Hepatocyte (in vitro differentiated cells): Measurements from ENCODE around the gene SRRM4. TPM values are rescaled to one million over a fixed set of nuclear protein-coding genes. Genes with fewer than 3 reads are reported as not detected.

Experiments
- DNase-seq: peaks from one replicate; pipeline ENCODE4 v3.0.0-alpha.2; 2016; ENCODE audit warnings: low spot score
- H2AFZ ChIP-seq: fragments of 200-600 bp; sonication (generic); 2 replicates; pipeline ENCODE4 v1.6.0; 2016; ENCODE audit warnings: antibody characterized with exemption, mild to moderate bottlenecking
- H3K27ac ChIP-seq: fragments of 200-600 bp; sonication (generic); 2 replicates; pipeline ENCODE4 v1.5.1; 2016; ENCODE audit warnings: mild to moderate bottlenecking
- H3K27me3 ChIP-seq: fragments of 200-600 bp; sonication (generic); 2 replicates; pipeline ENCODE4 v1.6.1; 2016
- H3K36me3 ChIP-seq: fragments of 200-600 bp; sonication (generic); replicated peaks from 2 replicates; pipeline ENCODE4 v1.5.1; 2016; ENCODE audit warnings: low read depth; ENCODE audit not compliant: insufficient read depth
- H3K4me1 ChIP-seq: fragments of 200-600 bp; sonication (generic); 2 replicates; pipeline ENCODE4 v1.5.1; 2016; ENCODE audit warnings: mild to moderate bottlenecking, moderate library complexity; ENCODE audit not compliant: insufficient read depth
- H3K4me2 ChIP-seq: fragments of 200-600 bp; sonication (generic); 2 replicates; pipeline ENCODE4 v1.6.0; 2016
- H3K4me3 ChIP-seq: fragments of 200-600 bp; sonication (generic); 2 replicates; pipeline ENCODE4 v1.5.1; 2016; ENCODE audit warnings: mild to moderate bottlenecking
- H3K79me2 ChIP-seq: fragments of 200-600 bp; sonication (generic); 2 replicates; pipeline ENCODE4 v1.6.0; 2017; ENCODE audit warnings: mild to moderate bottlenecking
- H3K9me2 ChIP-seq: fragments of 200-600 bp; sonication (generic); replicated peaks from 2 replicates; pipeline ENCODE4 v1.6.0; 2017; ENCODE audit warnings: mild to moderate bottlenecking; ENCODE audit not compliant: insufficient read depth
- H3K9me3 ChIP-seq: fragments of 200-600 bp; sonication (generic); 2 replicates; pipeline ENCODE4 v1.5.1; 2016; ENCODE audit warnings: low read depth, mild to moderate bottlenecking
- H4K20me1 ChIP-seq: fragments of 200-600 bp; sonication (generic); 2 replicates; pipeline ENCODE4 v1.6.0; 2016; ENCODE audit warnings: mild to moderate bottlenecking; ENCODE audit not compliant: insufficient read depth, poor library complexity, severe bottlenecking
- EZH2 ChIP-seq: fragments of 200-600 bp; sonication (generic); IDR thresholded peaks from 2 replicates; pipeline ENCODE4 v1.6.1; 2016; ENCODE audit warnings: antibody characterized with exemption, mild to moderate bottlenecking, borderline replicate concordance
- EZH2phosphoT487 ChIP-seq: fragments of 200-600 bp; sonication (generic); IDR thresholded peaks from one replicate; pipeline ENCODE4 v1.6.1; 2018; ENCODE audit warnings: antibody characterized with exemption, mild to moderate bottlenecking, low read depth, moderate library complexity; ENCODE audit not compliant: unreplicated experiment, severe bottlenecking
- WGBS: methylation state at CpG from one replicate; pipeline ENCODE4 v1.1.6; 2016; ENCODE audit warnings: low lambda C conversion rate; ENCODE audit errors: missing lambda C conversion rate; 5-methylcytosine and 5-hydroxymethylcytosine counted together
- polyA plus RNA-seq: library from polyadenylated mRNA; unstranded; fragments of >200 nt; fragmentation: Nextera tagmentation; extraction: Ambion mirVana; gene quantifications from 2 replicates; pipeline ENCODE4 v1.2.1, GENCODE V29; 2016
- total RNA-seq: library from RNA; depleted of rRNA; stranded (reverse); fragments of >200 nt; gene quantifications from 2 replicates; pipeline ENCODE4 v1.2.3, GENCODE V29; 2014
- TF ChIP-seq, protein P1 (sequence below): fragments of 200-600 bp; sonication (generic); IDR thresholded peaks from 2 replicates; pipeline ENCODE4 v1.5.1; 2016; ENCODE audit warnings: antibody characterized with exemption, mild to moderate bottlenecking; ENCODE audit not compliant: poor library complexity

Gene SRRM4
- total and polyA plus RNA-seq, 2 experiments from 2014 or later, result 0.03 to 0.05 TPM

- Histone ChIP-seq H3K27ac (peak overlapping the region; percentile 95), H3K36me3 (no peaks in the 10 kb centered on the region), H3K4me3 (peak overlapping the region; percentile 12), H3K79me2 (peaks cover 29% of the 10 kb centered on the region), H2AFZ (no peak overlapping the region), H3K9me2 (no peaks in the 10 kb centered on the region), H4K20me1 (no peaks in the 10 kb centered on the region), H3K27me3 (no peaks in the 10 kb centered on the region), H3K4me1 (peaks cover 24% of the 10 kb centered on the region), H3K9me3 (no peaks in the 10 kb centered on the region), H3K4me2 (peak overlapping the region; percentile 77)
- TF ChIP-seq EZH2phosphoT487 (no peak), EZH2 (no peak)
- TF ChIP-seq, protein P1, sequence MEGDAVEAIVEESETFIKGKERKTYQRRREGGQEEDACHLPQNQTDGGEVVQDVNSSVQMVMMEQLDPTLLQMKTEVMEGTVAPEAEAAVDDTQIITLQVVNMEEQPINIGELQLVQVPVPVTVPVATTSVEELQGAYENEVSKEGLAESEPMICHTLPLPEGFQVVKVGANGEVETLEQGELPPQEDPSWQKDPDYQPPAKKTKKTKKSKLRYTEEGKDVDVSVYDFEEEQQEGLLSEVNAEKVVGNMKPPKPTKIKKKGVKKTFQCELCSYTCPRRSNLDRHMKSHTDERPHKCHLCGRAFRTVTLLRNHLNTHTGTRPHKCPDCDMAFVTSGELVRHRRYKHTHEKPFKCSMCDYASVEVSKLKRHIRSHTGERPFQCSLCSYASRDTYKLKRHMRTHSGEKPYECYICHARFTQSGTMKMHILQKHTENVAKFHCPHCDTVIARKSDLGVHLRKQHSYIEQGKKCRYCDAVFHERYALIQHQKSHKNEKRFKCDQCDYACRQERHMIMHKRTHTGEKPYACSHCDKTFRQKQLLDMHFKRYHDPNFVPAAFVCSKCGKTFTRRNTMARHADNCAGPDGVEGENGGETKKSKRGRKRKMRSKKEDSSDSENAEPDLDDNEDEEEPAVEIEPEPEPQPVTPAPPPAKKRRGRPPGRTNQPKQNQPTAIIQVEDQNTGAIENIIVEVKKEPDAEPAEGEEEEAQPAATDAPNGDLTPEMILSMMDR, result no peak
- DNase-seq, result peak; percentile 83
- 51% methylated on average over 15 of the region's 18 CpGs for WGBS
Measured at GRCh38 chr12:119179335-119180021, 198.1 kb downstream of the SRRM4 start.

- H3K9me2 ChIP-seq, result no peaks in the 10 kb centered on the region
- 30% methylated on average over 7 of the region's 7 CpGs for WGBS
- H3K9me3 ChIP-seq, result no peaks in the 10 kb centered on the region
- no peaks in the 10 kb centered on the region for H4K20me1 ChIP-seq
- H3K36me3 ChIP-seq, result no peaks in the 10 kb centered on the region
- peak overlapping the region; percentile 12 for H3K4me3 ChIP-seq
- H3K27me3 ChIP-seq, result no peaks in the 10 kb centered on the region
- peak overlapping the region; percentile 77 for H3K4me2 ChIP-seq
- peak; percentile 48 for DNase-seq
- TF ChIP-seq EZH2phosphoT487, result no peak
- H3K79me2 ChIP-seq, result peaks cover 29% of the 10 kb centered on the region
- peaks cover 24% of the 10 kb centered on the region for H3K4me1 ChIP-seq
- H3K27ac ChIP-seq, result peak overlapping the region; percentile 89
- no peak overlapping the region for H2AFZ ChIP-seq
Measured at GRCh38 chr12:119180380-119181040, 199.2 kb downstream of the SRRM4 start.

DNA sequence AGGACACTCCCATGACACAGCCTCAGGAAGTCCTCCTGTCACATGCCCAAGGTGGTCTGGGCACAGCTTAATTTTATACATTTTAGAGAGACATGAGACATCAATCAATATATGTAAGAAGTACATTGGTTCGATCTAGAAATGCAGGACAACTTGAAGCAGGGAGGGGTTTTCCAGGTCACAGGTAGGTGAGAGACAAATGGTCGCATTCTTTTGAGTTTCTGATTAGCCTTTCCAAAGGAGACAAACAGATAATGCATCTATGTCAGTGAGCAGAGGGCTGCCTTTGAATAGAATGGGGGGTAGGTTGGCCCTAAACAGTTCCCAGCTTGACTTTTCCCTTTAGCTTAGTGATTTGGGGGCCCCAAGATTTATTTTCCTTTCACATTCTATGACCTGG lies 199.9 kb downstream of the SRRM4 start:
- Histone ChIP-seq H3K27ac (peak overlapping the region; percentile 89), H3K36me3 (no peaks in the 10 kb centered on the region), H2AFZ (no peak overlapping the region), H3K79me2 (peaks cover 29% of the 10 kb centered on the region), H3K4me2 (peak overlapping the region; percentile 77), H3K27me3 (no peaks in the 10 kb centered on the region), H3K9me2 (no peaks in the 10 kb centered on the region), H4K20me1 (no peaks in the 10 kb centered on the region), H3K9me3 (no peaks in the 10 kb centered on the region), H3K4me1 (peaks cover 25% of the 10 kb centered on the region), H3K4me3 (peak overlapping the region; percentile 12)
- WGBS, result 38% methylated on average over 2 of the region's 2 CpGs
- no peak for DNase-seq
- TF ChIP-seq, protein P1, result no peak
- no peak for TF ChIP-seq EZH2

DNA sequence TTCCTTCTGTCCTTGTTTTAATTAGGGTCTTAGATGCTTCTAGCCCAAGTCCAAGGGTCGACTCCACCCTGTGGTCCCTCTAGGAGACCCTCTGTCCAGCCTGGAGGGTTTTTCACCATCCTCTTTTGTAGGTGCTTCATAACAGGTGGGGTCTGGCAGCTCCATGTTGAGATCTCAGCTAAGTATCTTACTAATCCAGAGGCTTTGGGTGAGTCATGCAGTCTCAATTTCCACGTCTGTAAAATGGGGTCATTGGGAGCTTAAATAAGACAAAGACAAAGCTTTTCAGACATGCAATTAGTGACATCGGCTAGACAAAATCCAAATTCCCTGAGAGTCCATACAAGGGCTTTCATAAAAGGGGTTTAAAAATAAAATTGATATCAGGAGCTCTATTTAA lies 200.6 kb downstream of the SRRM4 start:
- H3K27ac ChIP-seq, result no peak overlapping the region
- peak overlapping the region; percentile 77 for H3K4me2 ChIP-seq
- 64% methylated on average over 3 of the region's 3 CpGs for WGBS
- no peaks in the 10 kb centered on the region for H4K20me1 ChIP-seq
- no peaks in the 10 kb centered on the region for H3K9me2 ChIP-seq
- H3K4me1 ChIP-seq, result peaks cover 24% of the 10 kb centered on the region
- no peaks in the 10 kb centered on the region for H3K36me3 ChIP-seq
- H2AFZ ChIP-seq, result no peak overlapping the region
- peaks cover 29% of the 10 kb centered on the region for H3K79me2 ChIP-seq
- no peaks in the 10 kb centered on the region for H3K27me3 ChIP-seq
- TF ChIP-seq EZH2 (no peak), EZH2phosphoT487 (no peak)
- TF ChIP-seq, protein P1, result no peak
- no peaks in the 10 kb centered on the region for H3K9me3 ChIP-seq
- no peak for DNase-seq
- no peak overlapping the region for H3K4me3 ChIP-seq
